Endothelial cell of umbilical vein (primary cell): Measurements from ENCODE around the gene RETSAT. TPM values are rescaled to one million over a fixed set of nuclear protein-coding genes. Genes with fewer than 3 reads are reported as not detected.

Experiments
- BruUV-seq: library from RNA; stranded (reverse); fragments of 400-500 nt; replicated peaks from 2 replicates; lab custom pipeline; 2021; lab: Mats Ljungman, UMichigan
- CTCF ChIA-PET: fragments of 300-600, 350-600 bp; sonication (Branson Sonifier 250); formaldehyde crosslinking; loops from one replicate; lab custom pipeline; 2021; ENCODE audit warnings: antibody characterized with exemption, inconsistent platforms; lab: Charles Lee
- POLR2A ChIA-PET: fragments of 300-600, 350-600 bp; sonication (Branson Sonifier 250); formaldehyde crosslinking; loops from one replicate; lab custom pipeline; 2021; ENCODE audit warnings: antibody characterized with exemption, inconsistent platforms; lab: Charles Lee
- DNase-seq: peaks from one replicate; pipeline ENCODE4 v3.0.0-alpha.2; 2011; ENCODE audit warnings: low read depth, low spot score
- FAIRE-seq: peaks from 2 replicates; lab custom pipeline; 2011; peaks lifted over from hg19 to GRCh38; lab: Jason Lieb, UNC
- H2AFZ ChIP-seq: 2 replicates; pipeline ENCODE4 v1.6.0; 2012; ENCODE audit warnings: low read depth, low read length, control low read depth, inconsistent platforms
- H3K27ac ChIP-seq: 2 replicates; pipeline ENCODE4 v1.5.1; 2011; ENCODE audit warnings: low read depth, mild to moderate bottlenecking, control low read depth, low read length, moderate library complexity; ENCODE audit not compliant: insufficient read depth
- H3K27me3 ChIP-seq, 2 experiments: 2 replicates each; pipeline versions ENCODE4 v1.6.0 to v1.6.1; 2011; ENCODE audit warnings: low read length in 2 of 2, mixed read lengths in 1 of 2; ENCODE audit not compliant: control insufficient read depth in 2 of 2, insufficient read depth in 2 of 2
- H3K36me3 ChIP-seq, 2 experiments: 2 replicates in 1 of 2; 3 replicates in 1 of 2; pipeline ENCODE4 v1.5.1; 2011; ENCODE audit warnings: low read length in 2 of 2, mild to moderate bottlenecking in 1 of 2, moderate library complexity in 1 of 2; ENCODE audit not compliant: control insufficient read depth in 2 of 2, insufficient read depth in 2 of 2; ENCODE audit errors: extremely low read depth in 1 of 2
- H3K4me1 ChIP-seq: 3 replicates; pipeline ENCODE4 v1.5.1; 2011; ENCODE audit warnings: mild to moderate bottlenecking, low read length; ENCODE audit not compliant: control insufficient read depth, insufficient read depth; ENCODE audit errors: extremely low read depth
- H3K4me2 ChIP-seq: 2 replicates; pipeline ENCODE4 v1.6.1; 2011; ENCODE audit warnings: low read length, control low read depth, mixed read lengths; ENCODE audit not compliant: insufficient read depth
- H3K4me3 ChIP-seq, 3 experiments: fragments of 200-600 bp in 1 of 3; sonication (generic), shearing (Covaris generic) in 1 of 3; replicated peaks in 1 of 3; 2 replicates each; pipeline ENCODE4 v1.5.1; 2011 to 2016; ENCODE audit warnings: control low read depth in 3 of 3, low read length in 3 of 3, mild to moderate bottlenecking in 2 of 3, inconsistent platforms in 1 of 3, low read depth in 1 of 3, moderate library complexity in 1 of 3; ENCODE audit not compliant: insufficient read depth in 1 of 3
- H3K79me2 ChIP-seq: 2 replicates; pipeline ENCODE4 v1.6.0; 2012; ENCODE audit warnings: low read length, inconsistent platforms; ENCODE audit not compliant: control insufficient read depth, insufficient read depth
- H3K9ac ChIP-seq: replicated peaks from 2 replicates; pipeline ENCODE3; 2011; ENCODE audit warnings: low read length, control low read depth; ENCODE audit not compliant: insufficient read depth; ENCODE audit errors: extremely low read depth
- H3K9me1 ChIP-seq: replicated peaks from 3 replicates; pipeline ENCODE4 v1.6.0; 2011; ENCODE audit warnings: mild to moderate bottlenecking, low read length; ENCODE audit not compliant: control insufficient read depth, insufficient read depth; ENCODE audit errors: extremely low read depth
- H3K9me3 ChIP-seq: replicated peaks from 2 replicates; pipeline ENCODE4 v1.5.1; 2012; ENCODE audit warnings: low read length, inconsistent platforms; ENCODE audit not compliant: control insufficient read depth, insufficient read depth
- H4K20me1 ChIP-seq: replicated peaks from 2 replicates; pipeline ENCODE3; 2011; ENCODE audit warnings: mild to moderate bottlenecking, low read length; ENCODE audit not compliant: control insufficient read depth, insufficient read depth; ENCODE audit errors: extremely low read depth
- CTCF ChIP-seq, 2 donors: IDR thresholded peaks; 1 replicate in 1 of 2; 2 replicates in 1 of 2; pipeline ENCODE4 v1.5.1; 2011; ENCODE audit warnings: low read length in 2 of 2, mild to moderate bottlenecking in 2 of 2, moderate library complexity in 2 of 2, control low read depth in 1 of 2, inconsistent platforms in 1 of 2, low read depth in 1 of 2; ENCODE audit not compliant: insufficient read depth in 1 of 2; ENCODE audit errors: extremely low read depth in 1 of 2
- EZH2 ChIP-seq: IDR thresholded peaks from 2 replicates; pipeline ENCODE4 v1.6.1; 2012; ENCODE audit warnings: borderline replicate concordance, low read depth, mild to moderate bottlenecking, moderate library complexity, low read length, inconsistent platforms; ENCODE audit not compliant: severe bottlenecking
- FOS ChIP-seq: IDR thresholded peaks from 2 replicates; pipeline ENCODE4 v1.6.1; 2011; ENCODE audit warnings: mild to moderate bottlenecking, low read length, moderate library complexity, borderline replicate concordance; ENCODE audit not compliant: insufficient read depth
- GATA2 ChIP-seq: IDR thresholded peaks from 2 replicates; pipeline ENCODE4 v1.7.0; 2011; ENCODE audit warnings: low read depth, mild to moderate bottlenecking, moderate library complexity, mixed read lengths, low read length; ENCODE audit not compliant: insufficient read length, insufficient read depth
- JUN ChIP-seq: IDR thresholded peaks from 2 replicates; pipeline ENCODE4 v1.6.1; 2011; ENCODE audit warnings: borderline replicate concordance, low read depth; ENCODE audit not compliant: insufficient read length, insufficient read depth
- MAX ChIP-seq: IDR thresholded peaks from 2 replicates; pipeline ENCODE4 v1.6.1; 2011; ENCODE audit not compliant: insufficient read depth, insufficient read length
- MYC ChIP-seq: IDR thresholded peaks from one replicate; pipeline ENCODE4 v1.6.1; 2011; ENCODE audit warnings: mild to moderate bottlenecking, low read depth, low read length
- POLR2A ChIP-seq: IDR thresholded peaks from 2 replicates; pipeline ENCODE4 v1.6.1; 2012; ENCODE audit warnings: low read depth, mild to moderate bottlenecking, control low read depth, low read length
- POLR2AphosphoS5 ChIP-seq: IDR thresholded peaks from 2 replicates; pipeline ENCODE4 v1.6.1; 2012; ENCODE audit warnings: low read depth, mild to moderate bottlenecking, control low read depth, low read length, moderate library complexity; ENCODE audit not compliant: insufficient read depth
- dilution Hi-C: fragments of 300-500 bp; cut with MboI; formaldehyde crosslinking; loops from one replicate; pipeline ENCODE4 v1.15.0; 2019; ENCODE audit warnings: low sequenced_read_pairs; ENCODE audit not compliant: extremely low pct_ligation_motif_present
- intact Hi-C: fragments of 100-400 bp; cut with micrococcal nuclease; formaldehyde crosslinking; loops from one replicate; pipeline ENCODE4 v1.10.0; 2022
- polyA plus RNA-seq, 4 experiments: library from polyadenylated mRNA; depleted of rRNA in 3 of 4; stranded (reverse) in 3 of 4; unstranded in 1 of 4; fragments of >200 nt; gene quantifications; 2 replicates each; pipeline versions ENCODE4 v1.2.1 to v1.2.3, GENCODE V29; 2011 to 2012; ENCODE audit warnings: missing spikeins in 1 of 4
- total RNA-seq: library from RNA; stranded (reverse); gene quantifications from 2 replicates; pipeline ENCODE4 v1.2.3, GENCODE V29; 2021

RETSAT gene
- total and polyA plus RNA-seq, 2 donors (not counting 3 experiments of a cell fraction or from before 2014, with no cell fraction given): 43.8 to 59.1 TPM

GRCh38 chr2:85394976-85395375, 40.6 kb upstream of the RETSAT start:
- Histone ChIP-seq H3K79me2 (no peaks in the 10 kb centered on the region), H3K9me3 (no peaks in the 10 kb centered on the region)

More at GRCh38 chr2:85394976-85395375, 40.6 kb upstream of the RETSAT start:
- H3K4me1 ChIP-seq: no peaks in the 10 kb centered on the region
- H4K20me1 ChIP-seq: no peaks in the 10 kb centered on the region
- TF ChIP-seq GATA2 (no peak), CTCF (IDR thresholded peaks at IDR 0.05; ENCODE audit: extremely low read depth in 1 of 2, insufficient read depth in 1 of 2, low read depth in 1 of 2, low read length in 2 of 2) (no peak), FOS (no peak), POLR2AphosphoS5 (no peak), POLR2A (no peak), MYC (no peak), JUN (no peak), EZH2 (no peak), MAX (no peak)
- no peaks in the 10 kb centered on the region for H3K9me1 ChIP-seq
- no TSS peak for BruUV-seq
- intact Hi-C loops: no loop called here
- no peak for DNase-seq
- POLR2A ChIA-PET: interaction anchor here (0.6 kb wide), 1 partner anchor 35 kb away, joined by 3 read pairs; no protein-coding TSS in a partner anchor
- FAIRE-seq: no peak
- H3K4me2 ChIP-seq: no peak overlapping the region
- H3K36me3 ChIP-seq: peaks cover 2 to 10% of the 10 kb centered on the region in 2 experiments
- H3K27me3 ChIP-seq: no peaks in the 10 kb centered on the region
- H3K4me3 ChIP-seq: no peak overlapping the region
- dilution Hi-C loops: no loop called here
- no peak overlapping the region for H3K27ac ChIP-seq
- H2AFZ ChIP-seq: no peak overlapping the region
- no peak overlapping the region for H3K9ac ChIP-seq
- CTCF ChIA-PET: interaction anchor here (7.2 kb wide), 1 partner anchor 156 kb away, joined by 99 read pairs; no protein-coding TSS in a partner anchor
